ENCODE data around the gene GOSR2.

The GOSR2 gene

DNA sequence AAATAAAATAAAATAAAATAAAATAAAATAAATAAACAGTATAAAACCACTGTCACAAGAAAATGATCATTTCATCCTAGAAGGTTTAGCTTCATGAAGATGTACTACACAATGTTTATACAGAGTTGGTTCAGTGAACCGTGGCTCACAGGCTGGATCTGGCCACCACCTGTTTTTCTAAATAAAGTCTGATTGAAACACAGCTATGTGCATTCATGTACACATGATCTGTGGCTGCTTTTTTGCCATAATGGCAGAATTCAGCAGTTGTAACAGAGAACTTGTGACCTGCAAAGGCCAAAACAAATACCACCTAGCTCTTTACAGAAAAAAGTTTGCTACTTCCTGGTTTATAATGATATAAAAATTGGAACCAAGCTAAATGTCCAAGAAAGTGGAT lies 68.7 kb downstream of the GOSR2 start:
- CTCF ChIA-PET: interaction anchor here (0.9 to 1.2 kb wide), 3 partner anchors 8 to 49 kb away, joined by 3 to 4 read pairs (median 3); no protein-coding TSS in a partner anchor
- no peak for DNase-seq (ENCODE audit: extremely low spot score)
- POLR2A ChIA-PET: no interaction called here
- TF ChIP-seq HDGF (IDR thresholded peaks at IDR 0.05; ENCODE audit: borderline replicate concordance) (no peak), SP1 (IDR thresholded peaks at IDR 0.05) (no peak), L3MBTL2 (conservative IDR thresholded peaks at IDR 0.05) (no peak), FOXM1 (IDR thresholded peaks at IDR 0.05; ENCODE audit: borderline replicate concordance) (no peak), FOXK2 (IDR thresholded peaks at IDR 0.05) (no peak), SUZ12 (IDR thresholded peaks at IDR 0.05) (no peak), CTBP1 (IDR thresholded peaks at IDR 0.05; ENCODE audit: borderline replicate concordance) (no peak), ZNF384 (IDR thresholded peaks at IDR 0.05) (no peak), NFRKB (IDR thresholded peaks at IDR 0.05) (no peak), LEF1 (IDR thresholded peaks at IDR 0.05; ENCODE audit: borderline replicate concordance) (no peak), ELF4 (IDR thresholded peaks at IDR 0.05) (no peak), TARDBP (IDR thresholded peaks at IDR 0.05) (no peak), ARNT (IDR thresholded peaks at IDR 0.05) (no peak), BHLHE40 (IDR thresholded peaks at IDR 0.05; ENCODE audit: borderline replicate concordance) (no peak)
- TF ChIP-seq, protein P1, sequence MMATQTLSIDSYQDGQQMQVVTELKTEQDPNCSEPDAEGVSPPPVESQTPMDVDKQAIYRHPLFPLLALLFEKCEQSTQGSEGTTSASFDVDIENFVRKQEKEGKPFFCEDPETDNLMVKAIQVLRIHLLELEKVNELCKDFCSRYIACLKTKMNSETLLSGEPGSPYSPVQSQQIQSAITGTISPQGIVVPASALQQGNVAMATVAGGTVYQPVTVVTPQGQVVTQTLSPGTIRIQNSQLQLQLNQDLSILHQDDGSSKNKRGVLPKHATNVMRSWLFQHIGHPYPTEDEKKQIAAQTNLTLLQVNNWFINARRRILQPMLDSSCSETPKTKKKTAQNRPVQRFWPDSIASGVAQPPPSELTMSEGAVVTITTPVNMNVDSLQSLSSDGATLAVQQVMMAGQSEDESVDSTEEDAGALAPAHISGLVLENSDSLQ (IDR thresholded peaks at IDR 0.05): no peak
